ENCODE measurements around the gene SH3BP4. TPM values are rescaled to one million over a fixed set of nuclear protein-coding genes. Genes with fewer than 3 reads are reported as not detected.
A peak's percentile ranks its signal among the peaks of the same experiment; 100 is the strongest.

Gene SH3BP4
- total and polyA plus RNA-seq, 2 of the 13 experiments (the other 11 are each of a cell fraction or from before 2014, with no cell fraction given) = 34.6 to 99.1 TPM

- Histone ChIP-seq H4K20me1 (ENCODE audit: insufficient read depth, low read length) (peaks cover 80% of the 10 kb centered on the region), H3K4me3 (replicated peaks in 1 of 3; ENCODE audit: insufficient read depth in 1 of 3, low read depth in 2 of 3, low read length in 3 of 3) (peak overlapping the region; percentile 31 to 64 (median 47)), H3K27ac (ENCODE audit: extremely low read length, insufficient read depth, low read length) (peak overlapping the region; percentile 88), H3K4me2 (ENCODE audit: low read depth, low read length) (peak overlapping the region; percentile 96), H3K79me2 (ENCODE audit: insufficient read depth, low read length) (peaks cover 99% of the 10 kb centered on the region), H3K4me1 (ENCODE audit: insufficient read depth, low read length) (peaks cover 99% of the 10 kb centered on the region), H3K36me3 (replicated peaks in 1 of 2; ENCODE audit: control insufficient read depth in 1 of 2, insufficient read depth in 2 of 2, low read length in 2 of 2) (peaks cover 7 to 25% of the 10 kb centered on the region in 2 experiments), H2AFZ (ENCODE audit: low read length) (no peak overlapping the region), H3K9ac (ENCODE audit: insufficient read depth, low read depth, low read length) (peak overlapping the region; percentile 78), H3K9me3 (ENCODE audit: low read length) (no peaks in the 10 kb centered on the region), H3K27me3 (ENCODE audit: control insufficient read depth in 1 of 2, insufficient read depth in 2 of 2, low read length in 2 of 2) (no peaks in the 10 kb centered on the region; a peak in 1 of 5 replicates)
- FAIRE-seq = peak; percentile 47
- peak; percentile 96 for DNase-seq (ENCODE audit: low spot score)
- ChIA-PET CTCF (ENCODE audit: low intra/inter-chr PET ratio, low total read pairs) (interaction anchor here (0.9 kb wide), 1 partner anchor 129 kb away, joined by 3 read pairs; no protein-coding TSS in a partner anchor), POLR2A (interaction anchor here (0.8 to 10.4 kb wide), 23 partner anchors 9 to 421 kb away, joined by 3 to 268 read pairs (median 5); no protein-coding TSS in a partner anchor)
- in situ Hi-C loops (cut with HindIII; ENCODE audit: extremely low pct_ligation_motif_present, low pct_unique_long_range_greater_than_20kb) (no loop called here), intact Hi-C loops (cut with micrococcal nuclease; ENCODE audit: unreplicated experiment) (loop anchor here (2.0 to 5.0 kb wide), 3 partner anchors 22 to 288 kb away; no protein-coding TSS in a partner anchor)
- WGBS (ENCODE audit: low lambda C conversion rate) = 2% methylated on average over 12 of the region's 12 CpGs
- no TSS peak for BruUV-seq (replicated peaks)
- peak; percentile 76 for ATAC-seq
- TF ChIP-seq ZBTB14 (CRISPR knock-in tag; IDR thresholded peaks at IDR 0.05) = no peak
- TF ChIP-seq TBL1XR1 (IDR thresholded peaks at IDR 0.05; ENCODE audit: borderline replicate concordance, low read length, partially characterized antibody) = no peak
- no peak for TF ChIP-seq PREB (CRISPR knock-in tag; IDR thresholded peaks at IDR 0.05)
- no peak for TF ChIP-seq MBD4 (IDR thresholded peaks at IDR 0.05; ENCODE audit: borderline replicate concordance, low read length)
- TF ChIP-seq CBFB (CRISPR knock-in tag; IDR thresholded peaks at IDR 0.05) = no peak
- TF ChIP-seq ZHX2 (IDR thresholded peaks at IDR 0.05; ENCODE audit: low read depth) = 0 out of 2 replicates have a peak, but pooled peaks have one; percentile 9
- no peak for TF ChIP-seq ZHX2 (CRISPR knock-in tag; IDR thresholded peaks at IDR 0.05; ENCODE audit: borderline replicate concordance)
- TF ChIP-seq ZNF629 (CRISPR knock-in tag; conservative IDR thresholded peaks at IDR 0.05) = no peak
- no peak for TF ChIP-seq POLR2AphosphoS5 (IDR thresholded peaks at IDR 0.05; ENCODE audit: low read depth, low read length)
- TF ChIP-seq PBX3 (CRISPR knock-in tag; IDR thresholded peaks at IDR 0.05; ENCODE audit: borderline replicate concordance) = no peak
- no peak for TF ChIP-seq NFE2L1 (CRISPR knock-in tag; IDR thresholded peaks at IDR 0.05; ENCODE audit: borderline replicate concordance)
- TF ChIP-seq NFIB (CRISPR knock-in tag; IDR thresholded peaks at IDR 0.05; ENCODE audit: borderline replicate concordance) = no peak
- no peak for TF ChIP-seq ZNF276 (CRISPR knock-in tag; IDR thresholded peaks at IDR 0.05; ENCODE audit: low read depth)
Observed at GRCh38 chr2:234977228-234977679, 25.4 kb downstream of the SH3BP4 start.

Data from HepG2 (cell line).